GM18526 (cell line): ENCODE data around the gene SLC38A6.
A peak's percentile ranks its signal among the peaks of the same experiment; 100 is the strongest.

ENCODE experiments used
- POLR2A ChIP-seq: IDR thresholded peaks from 3 replicates; pipeline ENCODE4 v1.6.1; 2011; ENCODE audit not compliant: insufficient read length; ENCODE audit errors: extremely low read depth

The SLC38A6 gene

DNA sequence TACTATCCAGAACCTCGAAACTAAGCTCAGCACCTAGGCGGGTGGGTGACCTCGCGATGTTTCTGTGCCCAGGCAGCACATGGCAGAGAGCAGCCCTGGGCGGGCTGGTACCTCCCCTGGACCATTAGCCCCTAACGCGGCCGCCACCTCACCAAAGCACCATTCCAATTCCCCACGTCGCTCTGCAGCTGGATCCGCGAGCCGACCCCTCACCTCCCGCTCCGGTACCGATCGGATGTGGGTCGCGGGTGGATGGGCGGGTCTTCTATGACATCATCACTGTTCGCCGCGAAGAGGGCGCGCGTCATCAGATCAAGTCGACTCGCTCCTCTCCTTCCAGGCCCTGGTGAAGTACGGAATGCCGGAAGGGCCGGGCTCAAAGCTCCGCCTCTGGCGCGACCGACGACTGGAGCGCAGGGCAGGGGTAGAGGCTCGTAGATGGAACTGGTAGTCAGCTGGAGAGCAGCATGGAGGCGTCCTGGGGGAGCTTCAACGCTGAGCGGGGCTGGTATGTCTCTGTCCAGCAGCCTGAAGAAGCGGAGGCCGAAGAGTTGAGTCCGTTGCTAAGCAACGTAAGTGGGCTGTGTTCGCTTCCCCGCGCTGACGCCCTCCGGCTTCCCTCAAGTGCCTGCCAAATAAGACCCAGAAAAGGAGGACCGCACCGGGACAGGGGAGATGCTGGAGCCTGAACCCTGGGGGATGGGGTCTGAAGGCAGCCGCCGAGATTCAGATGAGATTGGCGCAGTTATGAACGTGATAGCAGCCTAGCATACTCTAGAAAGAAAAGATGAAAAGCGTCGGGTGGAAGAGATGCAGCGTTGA lies at the start of gene SLC38A6, which contains the start of gene TRMT5:
TSS of gene SLC38A6 (plus strand) at position 435 of the 822 bp plus-strand sequence. CDS start at position 468, 33 bp downstream.
TSS of gene TRMT5 (minus strand) at position 269 of the 822 bp plus-strand sequence. CDS start at position 163, 106 bp downstream.
- TF ChIP-seq POLR2A, result peak; percentile 79

DNA sequence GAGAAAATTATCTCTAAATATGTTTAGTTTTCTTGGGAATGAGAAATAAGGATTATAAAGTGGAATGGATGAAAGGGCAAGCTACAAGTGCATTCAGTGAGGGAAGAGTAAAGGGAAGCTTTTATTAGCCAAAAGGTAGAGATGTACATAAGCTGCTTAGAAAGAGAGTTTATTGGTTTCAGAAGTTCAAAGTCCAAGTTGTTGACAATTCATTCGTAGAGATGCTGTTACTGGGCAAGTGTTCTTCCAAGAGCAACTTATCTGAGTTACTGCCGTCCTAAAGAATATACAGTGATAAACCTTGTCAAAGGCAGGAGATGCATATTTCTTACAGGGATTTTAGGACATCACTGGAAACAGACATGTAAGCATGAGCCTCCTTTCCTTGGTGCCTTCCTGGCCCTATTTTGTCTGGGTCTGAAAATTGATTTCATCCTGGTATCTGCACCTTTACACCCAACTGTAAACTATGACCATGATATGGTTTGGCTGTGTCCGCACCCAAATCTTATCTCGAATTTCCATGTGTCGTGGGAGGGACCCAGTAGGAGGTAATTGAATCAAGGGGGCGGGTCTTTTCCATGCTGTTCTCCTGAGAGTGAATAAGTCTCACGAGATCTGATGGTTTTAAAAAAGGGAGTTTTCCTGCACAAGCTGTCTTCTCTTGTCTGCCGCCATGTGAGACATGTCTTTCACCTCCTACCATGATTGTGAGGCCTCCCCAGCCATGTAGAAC lies 47.0 kb upstream of the SLC38A6 start:
- TF ChIP-seq POLR2A, result no peak

DNA sequence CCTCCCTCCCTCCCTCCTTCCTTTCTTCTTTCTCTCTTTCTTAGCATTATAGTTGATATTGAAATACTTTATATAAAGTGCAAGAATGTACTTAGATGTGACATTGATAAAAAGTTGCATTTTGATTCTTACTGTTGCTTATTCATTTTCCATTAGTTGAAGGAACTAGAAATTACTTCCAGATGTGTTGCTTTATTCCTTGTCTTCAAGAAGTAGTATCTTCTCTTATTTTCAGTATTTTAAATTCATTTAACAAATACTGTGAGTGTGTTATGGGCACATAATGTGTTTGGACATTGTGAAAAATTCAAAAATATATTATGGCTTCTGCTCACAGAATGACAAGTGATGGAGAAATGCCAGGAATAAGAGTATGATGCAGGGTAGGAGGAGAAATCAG lies 45.7 kb upstream of the SLC38A6 start:
- TF ChIP-seq POLR2A, result no peak

DNA sequence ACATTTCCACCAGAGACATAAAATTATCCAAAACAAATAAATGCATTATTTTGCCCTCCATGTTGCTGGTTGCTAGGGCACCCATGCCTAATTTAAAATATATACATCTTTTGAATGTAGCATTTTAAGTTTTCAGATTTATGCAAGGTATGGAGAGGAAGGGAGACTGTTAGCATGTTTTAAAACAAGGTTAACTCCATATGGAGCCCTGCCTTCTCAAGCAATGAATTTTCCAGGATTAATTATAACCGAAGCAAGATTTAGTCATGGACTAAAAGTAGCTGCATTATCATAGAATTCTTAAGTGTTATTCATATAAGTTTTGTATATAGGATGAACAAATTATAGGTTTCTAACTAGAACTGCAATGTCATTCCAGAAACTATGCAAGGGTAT lies 37.4 kb upstream of the SLC38A6 start:
- TF ChIP-seq POLR2A, result no peak

DNA sequence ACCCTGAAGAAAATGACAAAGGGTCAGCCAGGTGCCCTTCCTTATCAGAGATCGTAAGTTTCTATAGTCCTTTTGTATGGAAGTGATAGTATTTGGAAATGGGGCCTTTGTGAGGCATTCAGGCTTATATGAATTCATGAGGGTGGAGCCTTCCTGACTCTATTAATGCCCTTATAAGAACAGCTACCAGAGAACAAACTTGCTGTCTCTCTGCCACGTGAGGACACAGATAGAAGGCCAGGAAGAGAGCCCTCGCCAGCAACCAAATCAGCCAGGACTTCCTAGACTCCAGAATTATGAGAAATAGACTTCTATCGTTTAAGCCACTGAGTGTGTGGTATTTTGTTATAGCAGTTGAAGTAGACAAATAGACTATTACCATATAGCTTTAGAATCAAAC lies 36.8 kb upstream of the SLC38A6 start:
- no peak for TF ChIP-seq POLR2A

DNA sequence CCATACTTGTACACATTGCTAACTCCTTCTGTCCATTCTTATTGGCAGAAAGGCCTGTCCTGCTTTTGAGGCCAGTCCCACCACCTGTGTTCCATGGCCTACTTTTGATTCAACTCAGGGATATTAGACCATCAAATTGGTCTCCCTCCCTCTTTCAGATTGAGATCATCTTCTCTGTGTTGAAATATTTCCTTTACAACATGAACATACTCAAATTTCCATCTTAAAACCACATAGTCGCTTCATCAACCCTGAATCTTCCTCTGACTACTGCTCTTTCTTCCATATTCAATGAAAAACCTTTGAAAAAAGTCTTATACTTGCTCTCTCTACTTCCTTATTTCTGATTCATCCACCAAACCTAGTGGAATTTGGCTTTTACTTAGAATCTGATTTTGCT lies 35.1 kb upstream of the SLC38A6 start:
- TF ChIP-seq POLR2A, result no peak

DNA sequence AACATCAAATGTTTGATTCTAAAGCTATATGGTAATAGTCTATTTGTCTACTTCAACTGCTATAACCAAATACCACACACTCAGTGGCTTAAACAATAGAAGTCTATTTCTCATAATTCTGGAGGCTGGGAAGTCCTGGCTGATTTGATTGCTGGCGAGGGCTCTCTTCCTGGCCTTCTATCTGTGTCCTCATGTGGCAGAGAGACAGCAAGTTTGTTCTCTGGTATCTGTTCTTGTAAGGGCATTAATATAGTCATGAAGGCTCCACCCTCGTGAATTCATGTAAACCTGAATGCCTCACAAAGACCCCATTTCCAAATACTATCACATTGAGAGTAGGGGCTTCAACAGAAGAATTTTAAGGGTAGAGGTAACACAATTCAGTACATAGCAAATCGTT lies 34.3 kb upstream of the SLC38A6 start:
- no peak for TF ChIP-seq POLR2A

DNA sequence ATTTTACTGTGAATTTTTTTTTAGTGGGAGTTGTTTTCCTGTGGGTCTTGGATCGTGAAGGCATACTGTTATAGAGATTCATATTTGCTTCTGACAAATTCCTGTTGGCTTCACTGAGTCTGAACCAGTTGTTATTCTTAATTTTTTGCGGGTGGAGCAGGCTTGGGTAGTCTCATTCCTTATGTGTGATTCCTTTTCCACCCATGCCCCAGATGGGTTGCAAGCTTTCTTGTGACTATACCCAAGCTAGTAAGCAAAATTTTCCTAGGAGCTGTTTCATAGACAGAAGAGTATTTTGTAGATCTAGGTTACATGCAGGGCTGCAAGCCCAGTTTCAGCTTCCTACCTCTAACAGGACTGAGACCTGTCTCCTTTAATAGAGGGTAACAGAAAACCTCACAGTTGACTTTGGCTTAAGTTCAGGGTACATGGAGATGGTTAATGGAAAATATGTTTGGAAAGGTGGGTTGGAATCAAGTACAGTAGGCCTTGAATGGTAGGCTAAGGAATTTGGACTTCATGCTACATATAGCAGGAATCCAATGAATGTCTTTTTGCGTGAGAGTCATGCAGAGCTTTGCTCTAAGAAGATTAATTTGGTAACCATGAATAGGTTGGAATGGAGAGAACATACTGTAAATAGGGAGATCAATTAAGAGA lies 29.1 kb upstream of the SLC38A6 start:
- no peak for TF ChIP-seq POLR2A

DNA sequence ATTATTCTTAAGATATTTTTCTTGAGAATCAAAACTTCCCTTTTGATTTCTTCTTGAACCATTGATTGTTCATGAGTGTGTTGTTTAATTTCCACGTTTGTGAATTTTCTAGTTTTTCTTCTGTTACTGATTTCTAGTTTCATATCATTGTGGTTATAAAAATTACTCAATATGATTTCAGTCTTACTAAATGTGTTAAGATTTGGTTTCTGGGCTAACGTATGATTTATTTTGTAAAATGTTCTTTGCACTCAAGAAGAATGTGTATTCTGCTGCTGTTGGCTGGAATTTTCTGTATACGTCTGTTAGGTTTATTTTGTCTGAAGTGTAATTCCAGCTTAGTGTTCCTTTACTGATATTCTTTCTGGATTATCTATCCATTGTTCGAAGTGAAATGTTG lies 24.8 kb upstream of the SLC38A6 start:
- TF ChIP-seq POLR2A, result no peak

DNA sequence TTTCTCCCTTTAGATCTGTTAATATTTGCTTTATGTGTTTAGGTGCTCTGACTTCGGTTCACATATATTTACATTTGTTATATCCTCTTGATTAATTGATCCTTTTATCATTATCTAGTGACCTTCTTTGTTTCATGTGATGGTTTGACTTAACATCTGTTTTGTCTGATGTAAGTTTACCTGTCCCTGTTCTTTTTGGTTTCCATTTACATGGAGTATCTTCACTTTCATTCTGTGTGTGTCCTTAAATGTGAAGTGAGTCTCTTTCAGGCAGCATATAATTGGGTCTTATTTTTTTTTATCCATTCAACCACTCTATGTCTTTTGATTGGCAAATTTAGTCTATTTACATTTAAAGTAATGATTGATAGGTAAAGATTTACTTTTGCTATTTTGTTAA lies 24.4 kb upstream of the SLC38A6 start:
- TF ChIP-seq POLR2A, result no peak

DNA sequence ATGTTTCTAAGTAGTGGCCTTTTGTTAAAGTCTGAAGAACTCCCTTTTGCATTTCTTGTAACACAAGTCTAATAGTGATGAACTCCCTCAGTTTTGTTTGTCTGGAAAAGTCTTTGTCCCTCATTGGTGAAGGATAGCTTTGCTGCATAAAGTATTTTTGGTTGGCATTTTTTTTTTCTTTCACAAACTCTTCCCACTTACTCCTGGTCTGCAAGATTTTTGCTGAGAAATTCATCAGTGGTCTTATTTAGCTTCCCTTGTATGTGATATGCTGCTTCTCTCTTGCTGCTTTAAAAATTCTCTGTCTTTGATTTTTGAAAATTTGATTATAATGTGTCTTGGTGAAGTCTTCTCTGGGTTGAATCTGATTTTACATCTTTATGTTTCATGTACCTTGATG lies 22.9 kb upstream of the SLC38A6 start:
- no peak for TF ChIP-seq POLR2A

DNA sequence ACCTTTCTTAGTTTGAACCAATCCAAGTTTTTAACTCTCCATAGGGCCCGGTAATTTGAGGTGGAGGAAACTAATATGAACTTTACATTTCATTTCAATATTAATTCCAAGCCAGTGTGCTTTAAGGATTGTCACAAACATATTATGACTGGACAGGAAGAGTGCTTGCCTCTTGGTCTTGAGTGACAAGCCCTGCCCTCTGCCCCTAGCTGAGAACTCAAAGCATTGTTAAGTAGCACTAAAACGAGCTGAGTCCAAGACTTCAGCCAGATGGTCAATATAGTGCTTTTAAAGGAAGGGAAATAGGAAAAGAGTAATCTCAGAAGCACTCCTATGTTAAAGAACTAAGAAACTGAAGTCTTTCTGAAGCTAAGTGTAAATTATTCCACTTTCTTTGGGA lies 17.3 kb upstream of the SLC38A6 start:
- TF ChIP-seq POLR2A, result no peak

DNA sequence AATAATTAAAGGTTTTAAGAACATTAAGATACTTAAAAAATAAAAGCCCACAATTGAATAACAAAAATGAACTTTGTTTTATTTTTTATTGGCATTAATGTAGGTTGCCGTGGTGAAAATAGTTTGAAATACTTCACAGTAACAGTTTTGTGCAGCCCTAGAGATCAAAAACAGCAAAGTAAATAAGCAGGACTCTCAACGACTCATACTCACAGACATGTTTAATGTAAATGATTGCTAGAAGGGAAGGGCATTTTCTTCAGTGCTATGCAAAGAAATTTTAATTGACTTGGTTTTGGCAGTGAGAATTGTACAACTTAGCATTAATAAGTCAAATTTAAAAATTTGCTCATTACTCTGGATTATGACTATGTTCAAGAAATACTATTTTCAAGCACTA lies 16.1 kb upstream of the SLC38A6 start:
- TF ChIP-seq POLR2A, result no peak

DNA sequence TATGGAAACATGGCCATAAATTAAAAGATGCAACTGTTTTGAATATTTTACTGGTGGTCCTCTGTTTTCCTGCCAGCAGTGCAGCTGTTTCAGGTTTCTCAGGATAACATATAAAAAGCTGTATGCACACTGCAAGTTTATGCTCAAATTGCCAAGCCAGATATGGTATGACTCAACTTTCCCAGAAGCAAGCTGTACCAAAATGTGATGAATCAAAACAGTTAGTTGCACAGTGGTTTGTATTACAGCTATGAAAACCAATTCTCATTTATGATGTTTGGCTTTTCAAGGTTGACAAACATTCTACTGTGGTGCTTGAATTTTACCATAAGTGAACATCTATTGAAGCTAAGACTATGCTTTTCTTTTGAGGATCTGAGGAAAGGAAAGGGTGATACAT lies 15.6 kb upstream of the SLC38A6 start:
- no peak for TF ChIP-seq POLR2A

DNA sequence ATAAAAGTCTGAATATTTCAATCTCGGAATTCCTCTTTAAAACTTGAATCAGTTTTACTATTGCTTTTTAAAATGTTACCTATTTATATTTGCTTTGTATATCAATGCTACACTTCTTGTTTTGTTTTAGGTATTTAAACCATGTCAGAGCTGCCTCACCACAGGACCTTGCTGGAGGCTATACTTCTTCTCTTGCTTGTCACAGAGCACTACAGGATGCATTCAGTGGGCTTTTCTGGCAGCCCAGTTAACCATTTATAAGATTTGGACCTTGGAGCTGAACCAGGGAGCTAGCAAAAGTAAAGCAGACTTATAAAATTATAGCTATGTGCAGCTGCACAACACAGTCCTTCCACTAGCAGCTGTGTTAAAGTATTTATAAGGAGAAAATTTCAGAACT lies 12.9 kb upstream of the SLC38A6 start:
- TF ChIP-seq POLR2A, result no peak

DNA sequence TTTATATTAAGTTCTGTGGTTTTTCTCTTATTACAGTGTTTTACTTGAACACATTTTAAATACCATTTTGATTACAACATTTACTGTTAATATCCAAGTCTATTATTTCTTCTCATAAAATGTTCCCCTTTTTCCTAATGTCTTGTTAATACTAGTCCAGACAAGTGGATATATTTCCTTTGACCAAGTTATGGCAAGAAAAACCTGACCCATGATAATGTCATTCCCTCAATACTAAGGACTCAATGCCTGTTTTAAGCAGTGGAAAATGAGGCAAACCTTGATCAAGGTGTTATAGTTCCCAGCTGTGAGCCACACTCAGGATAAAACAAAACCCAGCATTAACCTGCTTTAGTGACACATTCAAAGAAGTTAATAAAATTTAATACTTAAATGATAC lies 12.4 kb upstream of the SLC38A6 start:
- TF ChIP-seq POLR2A, result no peak
